ENCODE results near the gene FAM181A. TPM values are rescaled to one million over a fixed set of nuclear protein-coding genes. Genes with fewer than 3 reads are reported as not detected.
A peak's percentile ranks its signal among the peaks of the same experiment; 100 is the strongest.

The FAM181A gene
- total RNA-seq, 1 donor from 2014 or later, result not detected

- H3K27me3 Mint-ChIP-seq (ENCODE audit: low read depth, unreplicated experiment), result peaks cover 55% of the 10 kb centered on the region
- DNase-seq (ENCODE audit: low read depth), result no peak
- peaks cover 15% of the 10 kb centered on the region for H3K4me1 ChIP-seq (ENCODE audit: insufficient read depth, low read length)
- FAIRE-seq, result no peak
- H4K20me1 ChIP-seq (ENCODE audit: insufficient read depth, low read length), result no peaks in the 10 kb centered on the region
- H3K27ac ChIP-seq (ENCODE audit: low read depth, low read length), result no peak overlapping the region
- peaks cover 3% of the 10 kb centered on the region for H3K9me3 Mint-ChIP-seq (ENCODE audit: unreplicated experiment)
- no peak overlapping the region for H3K9ac ChIP-seq (ENCODE audit: low read length)
- no peaks in the 10 kb centered on the region for H3K36me3 ChIP-seq (ENCODE audit: insufficient read depth, low read length)
- no peaks in the 10 kb centered on the region for H3K79me2 ChIP-seq (ENCODE audit: insufficient read depth, low read length)
- no peak overlapping the region for H3K4me3 Mint-ChIP-seq (ENCODE audit: unreplicated experiment)
- peak overlapping the region; percentile 74 for H2AFZ ChIP-seq (ENCODE audit: low read depth, low read length)
- H3K4me1 Mint-ChIP-seq (ENCODE audit: low read depth, unreplicated experiment), result peaks cover 21% of the 10 kb centered on the region
- no peak overlapping the region for H3K4me3 ChIP-seq (ENCODE audit: insufficient read depth, low read depth, low read length)
- peaks cover 34% of the 10 kb centered on the region for H3K27me3 ChIP-seq (ENCODE audit: insufficient read depth, low read length)
- peak overlapping the region; percentile 18 for H3K27ac Mint-ChIP-seq (ENCODE audit: unreplicated experiment)
- H3K9me3 ChIP-seq (ENCODE audit: insufficient read depth, low read depth, low read length), result no peaks in the 10 kb centered on the region
- TF ChIP-seq EZH2 (IDR thresholded peaks at IDR 0.05; ENCODE audit: insufficient read depth, low read length), result peak; percentile 93
- no peak for TF ChIP-seq CTCF (IDR thresholded peaks at IDR 0.05; ENCODE audit: insufficient read depth, low read depth, low read length)
- no peaks in the 10 kb centered on the region for H3K36me3 Mint-ChIP-seq (ENCODE audit: low read depth, unreplicated experiment)
- H3K4me2 ChIP-seq (ENCODE audit: low read length), result peak overlapping the region; percentile 75
Measured at GRCh38 chr14:93938751-93939303, 11.7 kb downstream of the FAM181A start.

GRCh38 chr14:93939304-93940229 lies 12.4 kb downstream of the FAM181A start:
- peaks cover 21% of the 10 kb centered on the region for H3K4me1 Mint-ChIP-seq (ENCODE audit: low read depth, unreplicated experiment)
- FAIRE-seq (no peak), DNase-seq (ENCODE audit: low read depth) (peak; percentile 20)
- peak; percentile 54 for TF ChIP-seq EZH2 (IDR thresholded peaks at IDR 0.05; ENCODE audit: insufficient read depth, low read length)
- peak; percentile 28 for TF ChIP-seq CTCF (IDR thresholded peaks at IDR 0.05; ENCODE audit: insufficient read depth, low read depth, low read length)
- peaks cover 4% of the 10 kb centered on the region for H3K9me3 Mint-ChIP-seq (ENCODE audit: unreplicated experiment)
- H3K27me3 Mint-ChIP-seq (ENCODE audit: low read depth, unreplicated experiment), result peaks cover 54% of the 10 kb centered on the region
- Histone ChIP-seq H3K79me2 (ENCODE audit: insufficient read depth, low read length) (no peaks in the 10 kb centered on the region), H2AFZ (ENCODE audit: low read depth, low read length) (peak overlapping the region; percentile 74), H3K9me3 (ENCODE audit: insufficient read depth, low read depth, low read length) (no peaks in the 10 kb centered on the region), H4K20me1 (ENCODE audit: insufficient read depth, low read length) (no peaks in the 10 kb centered on the region), H3K9ac (ENCODE audit: low read length) (no peak overlapping the region), H3K4me2 (ENCODE audit: low read length) (peak overlapping the region; percentile 75), H3K36me3 (ENCODE audit: insufficient read depth, low read length) (no peaks in the 10 kb centered on the region), H3K4me3 (ENCODE audit: insufficient read depth, low read depth, low read length) (no peak overlapping the region), H3K27ac (ENCODE audit: low read depth, low read length) (no peak overlapping the region), H3K27me3 (ENCODE audit: insufficient read depth, low read length) (peaks cover 32% of the 10 kb centered on the region), H3K4me1 (ENCODE audit: insufficient read depth, low read length) (peaks cover 15% of the 10 kb centered on the region)
- no peak overlapping the region for H3K4me3 Mint-ChIP-seq (ENCODE audit: unreplicated experiment)
- no peaks in the 10 kb centered on the region for H3K36me3 Mint-ChIP-seq (ENCODE audit: low read depth, unreplicated experiment)
- no peak overlapping the region for H3K27ac Mint-ChIP-seq (ENCODE audit: unreplicated experiment)

Measured in astrocyte (in vitro differentiated cells and primary cell).